ENCODE results near the gene LLGL2. TPM values are rescaled to one million over a fixed set of nuclear protein-coding genes. Genes with fewer than 3 reads are reported as not detected.

The LLGL2 gene
- polyA plus RNA-seq, 2 donors = 71.6 to 139 TPM

GRCh38 chr17:75490953-75491649 is 34.4 kb upstream of the LLGL2 start:
- H3K27ac ChIP-seq (ENCODE audit: low read depth in 2 of 2, low read length in 1 of 2) = no peak overlapping the region
- no peaks in the 10 kb centered on the region for H3K27me3 ChIP-seq (ENCODE audit: control insufficient read depth in 1 of 2, insufficient read depth in 2 of 2, low read length in 2 of 2)
- no peaks in the 10 kb centered on the region for H3K9me3 ChIP-seq (ENCODE audit: control insufficient read depth in 2 of 2, insufficient read depth in 1 of 2, low read depth in 1 of 2, low read length in 1 of 2)
- H3K4me1 ChIP-seq (ENCODE audit: control insufficient read depth in 2 of 2, insufficient read depth in 2 of 2, low read length in 1 of 2) = no peaks in the 10 kb centered on the region
- 88 to 89% methylated on average over 19 of the region's 19 CpGs for WGBS, 2 donors
- H3K4me3 ChIP-seq (ENCODE audit: low read depth in 1 of 2, low read length in 2 of 2) = no peak overlapping the region
- H3K36me3 ChIP-seq (ENCODE audit: control insufficient read depth in 2 of 2, insufficient read depth in 2 of 2, low read length in 1 of 2) = peaks cover 15 to 52% of the 10 kb centered on the region in 2 donors

- H3K27me3 ChIP-seq (ENCODE audit: control insufficient read depth in 1 of 2, insufficient read depth in 2 of 2, low read length in 2 of 2) = no peaks in the 10 kb centered on the region
- H3K36me3 ChIP-seq (ENCODE audit: control insufficient read depth in 2 of 2, insufficient read depth in 2 of 2, low read length in 1 of 2) = peaks cover 18 to 57% of the 10 kb centered on the region in 2 donors
- no peak overlapping the region for H3K27ac ChIP-seq (ENCODE audit: low read depth in 2 of 2, low read length in 1 of 2)
- H3K4me1 ChIP-seq (ENCODE audit: control insufficient read depth in 2 of 2, insufficient read depth in 2 of 2, low read length in 1 of 2) = no peaks in the 10 kb centered on the region
- WGBS, 2 donors = 91 to 95% methylated on average over 15 of the region's 15 CpGs
- no peaks in the 10 kb centered on the region for H3K9me3 ChIP-seq (ENCODE audit: control insufficient read depth in 2 of 2, insufficient read depth in 1 of 2, low read depth in 1 of 2, low read length in 1 of 2)
- H3K4me3 ChIP-seq (ENCODE audit: low read depth in 1 of 2, low read length in 2 of 2) = no peak overlapping the region
These were observed 33.8 kb upstream of the LLGL2 start for GRCh38 chr17:75491680-75492079.

GRCh38 chr17:75492555-75493168 is 32.8 kb upstream of the LLGL2 start:
- H3K4me3 ChIP-seq (ENCODE audit: low read depth in 1 of 2, low read length in 2 of 2) = no peak overlapping the region
- 88 to 90% methylated on average over 23 of the region's 23 CpGs for WGBS, 2 donors
- H3K9me3 ChIP-seq (ENCODE audit: control insufficient read depth in 2 of 2, insufficient read depth in 1 of 2, low read depth in 1 of 2, low read length in 1 of 2) = no peaks in the 10 kb centered on the region
- no peaks in the 10 kb centered on the region for H3K4me1 ChIP-seq (ENCODE audit: control insufficient read depth in 2 of 2, insufficient read depth in 2 of 2, low read length in 1 of 2)
- H3K27ac ChIP-seq (ENCODE audit: low read depth in 2 of 2, low read length in 1 of 2) = no peak overlapping the region
- H3K36me3 ChIP-seq (ENCODE audit: control insufficient read depth in 2 of 2, insufficient read depth in 2 of 2, low read length in 1 of 2) = peaks cover 18 to 55% of the 10 kb centered on the region in 2 donors
- H3K27me3 ChIP-seq (ENCODE audit: control insufficient read depth in 1 of 2, insufficient read depth in 2 of 2, low read length in 2 of 2) = no peaks in the 10 kb centered on the region

DNA sequence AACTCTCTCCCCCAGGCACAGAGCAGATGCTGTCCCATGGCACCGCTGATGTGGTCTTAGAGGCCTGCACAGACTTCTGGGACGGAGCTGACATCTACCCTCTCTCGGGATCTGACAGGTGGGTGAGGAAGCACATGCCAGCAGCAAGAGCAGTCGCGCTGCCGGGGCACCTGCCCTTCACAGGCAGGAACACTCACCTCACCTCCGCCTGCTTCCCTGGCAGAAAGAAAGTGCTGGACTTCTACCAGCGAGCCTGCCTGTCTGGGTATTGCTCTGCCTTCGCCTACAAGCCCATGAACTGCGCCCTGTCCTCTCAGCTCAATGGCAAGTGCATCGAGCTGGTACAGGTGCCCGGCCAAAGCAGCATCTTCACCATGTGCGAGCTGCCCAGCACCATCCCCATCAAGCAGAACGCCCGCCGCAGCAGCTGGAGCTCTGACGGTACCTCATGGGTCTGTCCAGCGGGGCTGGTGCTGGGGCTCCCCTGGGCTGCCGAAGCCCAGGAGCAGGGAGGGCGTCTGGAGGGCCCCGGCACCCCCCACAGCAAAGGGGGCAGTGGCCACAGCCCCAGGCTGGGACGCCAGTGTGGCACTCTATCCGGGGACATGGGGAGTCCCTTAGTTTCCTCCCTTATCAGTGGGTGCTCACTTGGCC is 31.9 kb upstream of the LLGL2 start:
- no peak overlapping the region for H3K27ac ChIP-seq (ENCODE audit: low read depth in 2 of 2, low read length in 1 of 2)
- peaks cover 0 to 2% of the 10 kb centered on the region in 2 donors for H3K4me1 ChIP-seq (ENCODE audit: control insufficient read depth in 2 of 2, insufficient read depth in 2 of 2, low read length in 1 of 2)
- H3K36me3 ChIP-seq (ENCODE audit: control insufficient read depth in 2 of 2, insufficient read depth in 2 of 2, low read length in 1 of 2) = peaks cover 18 to 58% of the 10 kb centered on the region in 2 donors
- no peak overlapping the region for H3K4me3 ChIP-seq (ENCODE audit: low read depth in 1 of 2, low read length in 2 of 2)
- H3K27me3 ChIP-seq (ENCODE audit: control insufficient read depth in 1 of 2, insufficient read depth in 2 of 2, low read length in 2 of 2) = no peaks in the 10 kb centered on the region
- 94 to 96% methylated on average over 22 to 23 of the region's 23 CpGs for WGBS, 2 donors
- H3K9me3 ChIP-seq (ENCODE audit: control insufficient read depth in 2 of 2, insufficient read depth in 1 of 2, low read depth in 1 of 2, low read length in 1 of 2) = no peaks in the 10 kb centered on the region

GRCh38 chr17:75494326-75494877 is 31.1 kb upstream of the LLGL2 start:
- peaks cover 18 to 60% of the 10 kb centered on the region in 2 donors for H3K36me3 ChIP-seq (ENCODE audit: control insufficient read depth in 2 of 2, insufficient read depth in 2 of 2, low read length in 1 of 2)
- H3K4me3 ChIP-seq (ENCODE audit: low read depth in 1 of 2, low read length in 2 of 2) = no peak overlapping the region
- no peaks in the 10 kb centered on the region for H3K9me3 ChIP-seq (ENCODE audit: control insufficient read depth in 2 of 2, insufficient read depth in 1 of 2, low read depth in 1 of 2, low read length in 1 of 2)
- peaks cover 0 to 2% of the 10 kb centered on the region in 2 donors for H3K4me1 ChIP-seq (ENCODE audit: control insufficient read depth in 2 of 2, insufficient read depth in 2 of 2, low read length in 1 of 2)
- H3K27me3 ChIP-seq (ENCODE audit: control insufficient read depth in 1 of 2, insufficient read depth in 2 of 2, low read length in 2 of 2) = no peaks in the 10 kb centered on the region
- no peak overlapping the region for H3K27ac ChIP-seq (ENCODE audit: low read depth in 2 of 2, low read length in 1 of 2)
- 80 to 84% methylated on average over 14 of the region's 14 CpGs for WGBS, 2 donors

GRCh38 chr17:75496005-75496404 is 29.5 kb upstream of the LLGL2 start:
- WGBS, 2 donors = 91 to 93% methylated on average over 11 of the region's 11 CpGs
- peaks cover 0 to 2% of the 10 kb centered on the region in 2 donors for H3K4me1 ChIP-seq (ENCODE audit: control insufficient read depth in 2 of 2, insufficient read depth in 2 of 2, low read length in 1 of 2)
- H3K27me3 ChIP-seq (ENCODE audit: control insufficient read depth in 1 of 2, insufficient read depth in 2 of 2, low read length in 2 of 2) = no peaks in the 10 kb centered on the region
- H3K4me3 ChIP-seq (ENCODE audit: low read depth in 1 of 2, low read length in 2 of 2) = no peak overlapping the region
- H3K9me3 ChIP-seq (ENCODE audit: control insufficient read depth in 2 of 2, insufficient read depth in 1 of 2, low read depth in 1 of 2, low read length in 1 of 2) = no peaks in the 10 kb centered on the region
- peaks cover 18 to 68% of the 10 kb centered on the region in 2 donors for H3K36me3 ChIP-seq (ENCODE audit: control insufficient read depth in 2 of 2, insufficient read depth in 2 of 2, low read length in 1 of 2)
- H3K27ac ChIP-seq (ENCODE audit: low read depth in 2 of 2, low read length in 1 of 2) = no peak overlapping the region

GRCh38 chr17:75498039-75498725 is 27.3 kb upstream of the LLGL2 start:
- H3K4me1 ChIP-seq (ENCODE audit: control insufficient read depth in 2 of 2, insufficient read depth in 2 of 2, low read length in 1 of 2) = peaks cover 0 to 2% of the 10 kb centered on the region in 2 donors
- no peaks in the 10 kb centered on the region for H3K9me3 ChIP-seq (ENCODE audit: control insufficient read depth in 2 of 2, insufficient read depth in 1 of 2, low read depth in 1 of 2, low read length in 1 of 2)
- peak overlapping the region in 1 of 2 donors; percentile 6 for H3K27ac ChIP-seq (ENCODE audit: low read depth in 2 of 2, low read length in 1 of 2)
- H3K27me3 ChIP-seq (ENCODE audit: control insufficient read depth in 1 of 2, insufficient read depth in 2 of 2, low read length in 2 of 2) = no peaks in the 10 kb centered on the region
- H3K36me3 ChIP-seq (ENCODE audit: control insufficient read depth in 2 of 2, insufficient read depth in 2 of 2, low read length in 1 of 2) = peaks cover 11 to 57% of the 10 kb centered on the region in 2 donors
- WGBS, 2 donors = 77 to 82% methylated on average over 21 of the region's 21 CpGs
- no peak overlapping the region for H3K4me3 ChIP-seq (ENCODE audit: low read depth in 1 of 2, low read length in 2 of 2)

- Histone ChIP-seq H3K27ac (ENCODE audit: low read depth in 2 of 2, low read length in 1 of 2) (peak overlapping the region in 1 of 2 donors; percentile 22), H3K27me3 (ENCODE audit: control insufficient read depth in 1 of 2, insufficient read depth in 2 of 2, low read length in 2 of 2) (no peaks in the 10 kb centered on the region), H3K9me3 (ENCODE audit: control insufficient read depth in 2 of 2, insufficient read depth in 1 of 2, low read depth in 1 of 2, low read length in 1 of 2) (no peaks in the 10 kb centered on the region), H3K4me1 (ENCODE audit: control insufficient read depth in 2 of 2, insufficient read depth in 2 of 2, low read length in 1 of 2) (peaks cover 0 to 2% of the 10 kb centered on the region in 2 donors), H3K4me3 (ENCODE audit: low read depth in 1 of 2, low read length in 2 of 2) (no peak overlapping the region), H3K36me3 (ENCODE audit: control insufficient read depth in 2 of 2, insufficient read depth in 2 of 2, low read length in 1 of 2) (peaks cover 11 to 55% of the 10 kb centered on the region in 2 donors)
- WGBS, 2 donors = 62 to 70% methylated on average over 16 of the region's 16 CpGs
These were observed 26.7 kb upstream of the LLGL2 start for GRCh38 chr17:75498726-75499213.
